PC-9 (cell line): Measurements from ENCODE around the gene CALCOCO2. TPM values are rescaled to one million over a fixed set of nuclear protein-coding genes. Genes with fewer than 3 reads are reported as not detected.

Experiments used
- BruUV-seq: library from RNA; stranded (reverse); fragments of 400-500 nt; replicated peaks from 2 replicates; lab custom pipeline; 2021; lab: Mats Ljungman, UMichigan
- CTCF ChIA-PET: fragments of 300-600 bp; sonication (Branson Sonifier 250); formaldehyde crosslinking; loops from one replicate; lab custom pipeline; 2022; ENCODE audit warnings: antibody characterized with exemption; lab: Charles Lee
- POLR2A ChIA-PET: fragments of 300-600 bp; sonication (Branson Sonifier 250); formaldehyde crosslinking; loops from one replicate; lab custom pipeline; 2022; ENCODE audit warnings: antibody characterized with exemption; ENCODE audit not compliant: unreplicated experiment; lab: Charles Lee
- DNase-seq, 2 experiments: peaks; one replicate each; pipeline versions ENCODE4 v3.0.0 to v3.0.0-alpha.2; 2015 to 2022; ENCODE audit warnings: mixed read lengths in 1 of 2
- H2AFZ ChIP-seq: fragments of 200-600 bp; sonication (generic); 2 replicates; pipeline ENCODE4 v1.8.1; 2017; ENCODE audit warnings: antibody characterized with exemption
- H3F3A ChIP-seq: fragments of 200-600 bp; sonication (generic); 2 replicates; pipeline ENCODE4 v1.8.1; 2017; ENCODE audit warnings: antibody characterized with exemption, mild to moderate bottlenecking, low read depth; ENCODE audit not compliant: insufficient read depth
- H3K27ac ChIP-seq: fragments of 200-600 bp; sonication (generic); 2 replicates; pipeline ENCODE4 v1.6.1; 2016; ENCODE audit warnings: mixed run types
- H3K27me3 ChIP-seq: fragments of 200-600 bp; sonication (generic); 2 replicates; pipeline ENCODE4 v1.6.1; 2016; ENCODE audit warnings: low read depth, mixed run types; ENCODE audit not compliant: insufficient read depth
- H3K36me3 ChIP-seq: fragments of 200-600 bp; sonication (generic); 2 replicates; pipeline ENCODE4 v1.6.1; 2016; ENCODE audit warnings: low read depth, mixed run types
- H3K4me1 ChIP-seq: fragments of 200-600 bp; sonication (generic); replicated peaks from 2 replicates; pipeline ENCODE4 v1.6.1; 2016; ENCODE audit warnings: mixed run types; ENCODE audit not compliant: insufficient read depth
- H3K4me2 ChIP-seq: fragments of 200-600 bp; sonication (generic); 2 replicates; pipeline ENCODE4 v1.6.1; 2017; ENCODE audit warnings: mixed run types
- H3K4me3 ChIP-seq: fragments of 200-600 bp; sonication (generic); 2 replicates; pipeline ENCODE4 v1.6.1; 2016; ENCODE audit warnings: mixed run types
- H3K79me2 ChIP-seq: fragments of 200-600 bp; sonication (generic); 2 replicates; pipeline ENCODE4 v1.6.1; 2017; ENCODE audit warnings: low read depth, mixed run types
- H3K9me2 ChIP-seq: fragments of 200-600 bp; sonication (generic); 2 replicates; pipeline ENCODE4 v1.8.1; 2017; ENCODE audit warnings: mild to moderate bottlenecking; ENCODE audit not compliant: insufficient read depth
- H3K9me3 ChIP-seq: fragments of 200-600 bp; sonication (generic); 2 replicates; pipeline ENCODE4 v1.8.1; 2016; ENCODE audit warnings: low read depth; ENCODE audit not compliant: insufficient read depth
- H4K20me1 ChIP-seq: fragments of 200-600 bp; sonication (generic); 2 replicates; pipeline ENCODE4 v1.8.1; 2017; ENCODE audit not compliant: insufficient read depth
- EZH2 ChIP-seq: fragments of 200-600 bp; sonication (generic); IDR thresholded peaks from 2 replicates; pipeline ENCODE4 v1.8.0; 2017; ENCODE audit warnings: antibody characterized with exemption, low read depth
- intact Hi-C: fragments of 100-400 bp; cut with micrococcal nuclease; formaldehyde crosslinking; loops from one replicate; pipeline ENCODE4 v1.10.0; 2022; ENCODE audit not compliant: unreplicated experiment
- total RNA-seq: library from RNA; stranded (reverse); gene quantifications from 2 replicates; pipeline ENCODE4 v1.2.3, GENCODE V29; 2021
- TF ChIP-seq, protein P1 (sequence below): fragments of 200-600 bp; sonication (generic); conservative IDR thresholded peaks from 2 replicates; pipeline ENCODE4 v1.6.1; 2017; ENCODE audit warnings: mixed run types, antibody characterized with exemption, mild to moderate bottlenecking, moderate library complexity

CALCOCO2 gene
- total RNA-seq, 1 experiment from 2014 or later = 95.9 TPM

- Histone ChIP-seq H2AFZ (peak overlapping the region; percentile 84), H3K4me1 (peaks cover 9% of the 10 kb centered on the region), H3K4me3 (peak overlapping the region; percentile 72), H4K20me1 (no peaks in the 10 kb centered on the region), H3F3A (peaks cover 13% of the 10 kb centered on the region; the same call in 1 of the 2 replicates), H3K9me2 (no peaks in the 10 kb centered on the region), H3K9me3 (no peaks in the 10 kb centered on the region), H3K36me3 (0 out of 2 replicates have a peak, but pooled peaks cover 5% of the 10 kb centered on the region), H3K4me2 (peak overlapping the region; percentile 92), H3K27me3 (no peaks in the 10 kb centered on the region), H3K79me2 (peaks cover 22% of the 10 kb centered on the region), H3K27ac (peak overlapping the region; percentile 42)
- CTCF ChIA-PET = interaction anchor here (0.5 to 1.5 kb wide), 4 partner anchors 52 to 257 kb away, joined by 3 to 6 read pairs (median 4); partner anchors contain the start of gene SNF8
- POLR2A ChIA-PET = interaction anchor here (0.5 to 1.2 kb wide), 10 partner anchors 14 to 1166 kb away, joined by 3 to 14 read pairs (median 4); partner anchors contain the start of genes OSBPL7, PNPO and SNF8
- DNase-seq = no peak
- BruUV-seq = TSS peak; percentile 55
- intact Hi-C loops = loop anchor here (1.0 to 10.0 kb wide), 3 partner anchors 15 to 302 kb away; partner anchors contain the start of genes SNF8 and UBE2Z
- TF ChIP-seq, protein P1, sequence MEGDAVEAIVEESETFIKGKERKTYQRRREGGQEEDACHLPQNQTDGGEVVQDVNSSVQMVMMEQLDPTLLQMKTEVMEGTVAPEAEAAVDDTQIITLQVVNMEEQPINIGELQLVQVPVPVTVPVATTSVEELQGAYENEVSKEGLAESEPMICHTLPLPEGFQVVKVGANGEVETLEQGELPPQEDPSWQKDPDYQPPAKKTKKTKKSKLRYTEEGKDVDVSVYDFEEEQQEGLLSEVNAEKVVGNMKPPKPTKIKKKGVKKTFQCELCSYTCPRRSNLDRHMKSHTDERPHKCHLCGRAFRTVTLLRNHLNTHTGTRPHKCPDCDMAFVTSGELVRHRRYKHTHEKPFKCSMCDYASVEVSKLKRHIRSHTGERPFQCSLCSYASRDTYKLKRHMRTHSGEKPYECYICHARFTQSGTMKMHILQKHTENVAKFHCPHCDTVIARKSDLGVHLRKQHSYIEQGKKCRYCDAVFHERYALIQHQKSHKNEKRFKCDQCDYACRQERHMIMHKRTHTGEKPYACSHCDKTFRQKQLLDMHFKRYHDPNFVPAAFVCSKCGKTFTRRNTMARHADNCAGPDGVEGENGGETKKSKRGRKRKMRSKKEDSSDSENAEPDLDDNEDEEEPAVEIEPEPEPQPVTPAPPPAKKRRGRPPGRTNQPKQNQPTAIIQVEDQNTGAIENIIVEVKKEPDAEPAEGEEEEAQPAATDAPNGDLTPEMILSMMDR = no peak
- no peak for TF ChIP-seq EZH2
These were observed 62.3 kb downstream of the CALCOCO2 start for GRCh38 chr17:48892940-48893645.

- intact Hi-C loops = loop anchor here (2.0 to 10.0 kb wide), 2 partner anchors 51 to 301 kb away; partner anchors contain the start of gene SNF8
These were observed 63.0 kb downstream of the CALCOCO2 start for GRCh38 chr17:48893646-48894508.

More at GRCh38 chr17:48893646-48894508, 63.0 kb downstream of the CALCOCO2 start:
- H3K4me1 ChIP-seq = peaks cover 9% of the 10 kb centered on the region
- no peaks in the 10 kb centered on the region for H3K9me3 ChIP-seq
- POLR2A ChIA-PET = interaction anchor here (0.6 to 0.8 kb wide), 2 partner anchors 14 to 15 kb away, joined by 4 to 9 read pairs; no protein-coding TSS in a partner anchor
- H3K4me3 ChIP-seq = peak overlapping the region; percentile 72
- H4K20me1 ChIP-seq = no peaks in the 10 kb centered on the region
- H3K27ac ChIP-seq = no peak overlapping the region
- peak overlapping the region; percentile 92 for H3K4me2 ChIP-seq
- peak overlapping the region; percentile 84 for H2AFZ ChIP-seq
- DNase-seq = no peak
- peaks cover 22% of the 10 kb centered on the region for H3K79me2 ChIP-seq
- TF ChIP-seq, protein P1 = no peak
- no peak for TF ChIP-seq EZH2
- H3K9me2 ChIP-seq = no peaks in the 10 kb centered on the region
- CTCF ChIA-PET = interaction anchor here (0.6 to 1.5 kb wide), 2 partner anchors 134 to 139 kb away, joined by 3 to 5 read pairs; no protein-coding TSS in a partner anchor
- BruUV-seq = no TSS peak
- no peaks in the 10 kb centered on the region for H3K27me3 ChIP-seq
- 0 out of 2 replicates have a peak, but pooled peaks cover 5% of the 10 kb centered on the region for H3K36me3 ChIP-seq
- peaks cover 15% of the 10 kb centered on the region; the same call in 1 of the 2 replicates for H3F3A ChIP-seq
